GM19023 (cell line): ENCODE results near the gene SKI.
"Not testable (repeated sequence)": the region's sequence is repeated elsewhere in the genome, so short reads cannot be mapped to it uniquely, and the experiment has no call there.

Source experiments
- ATAC-seq: cut with Tn5 transposase; IDR thresholded peaks from one replicate; pipeline ENCODE4 v1.9.1; 2021; ENCODE audit warnings: mild to moderate bottlenecking, moderate library complexity; ENCODE audit not compliant: unreplicated experiment

Gene SKI

GRCh38 chr1:2242814-2243725 is 15.0 kb downstream of the SKI start:
- no peak for ATAC-seq

GRCh38 chr1:2247045-2247394 is 18.9 kb downstream of the SKI start:
- ATAC-seq = not testable (repeated sequence)

GRCh38 chr1:2247760-2248126 is 19.6 kb downstream of the SKI start:
- no peak for ATAC-seq

- no peak for ATAC-seq
Measured at GRCh38 chr1:2248127-2248826, 20.2 kb downstream of the SKI start.

GRCh38 chr1:2248854-2249558 is 20.9 kb downstream of the SKI start:
- ATAC-seq = no peak

- no peak for ATAC-seq
Measured at GRCh38 chr1:2249559-2249906, 21.4 kb downstream of the SKI start.

GRCh38 chr1:2250721-2251281 is 22.7 kb downstream of the SKI start:
- ATAC-seq = no peak

GRCh38 chr1:2251363-2251762 is 23.2 kb downstream of the SKI start:
- ATAC-seq = no peak

GRCh38 chr1:2251786-2252185 is 23.7 kb downstream of the SKI start:
- ATAC-seq = no peak

- no peak for ATAC-seq
Measured at GRCh38 chr1:2252423-2252822, 24.3 kb downstream of the SKI start.

- ATAC-seq = no peak
Measured at GRCh38 chr1:2253036-2253796, 25.1 kb downstream of the SKI start.

GRCh38 chr1:2253797-2254480 is 25.8 kb downstream of the SKI start:
- no peak for ATAC-seq

- no peak for ATAC-seq
Measured at GRCh38 chr1:2255047-2255419, 26.9 kb downstream of the SKI start.

GRCh38 chr1:2255420-2256369 is 27.6 kb downstream of the SKI start:
- ATAC-seq = no peak

GRCh38 chr1:2256435-2257244 is 28.5 kb downstream of the SKI start:
- ATAC-seq = no peak

- no peak for ATAC-seq
Measured at GRCh38 chr1:2257245-2257627, 29.1 kb downstream of the SKI start.

GRCh38 chr1:2258122-2258681 is 30.1 kb downstream of the SKI start:
- ATAC-seq = no peak

GRCh38 chr1:2258996-2259395 is 30.9 kb downstream of the SKI start:
- no peak for ATAC-seq
